Measurements from ENCODE around the gene AP2A2. TPM values are rescaled to one million over a fixed set of nuclear protein-coding genes. Genes with fewer than 3 reads are reported as not detected.

Gene AP2A2
- polyA plus RNA-seq, 4 donors: 30.5 to 67.3 (median 45.0) TPM

DNA sequence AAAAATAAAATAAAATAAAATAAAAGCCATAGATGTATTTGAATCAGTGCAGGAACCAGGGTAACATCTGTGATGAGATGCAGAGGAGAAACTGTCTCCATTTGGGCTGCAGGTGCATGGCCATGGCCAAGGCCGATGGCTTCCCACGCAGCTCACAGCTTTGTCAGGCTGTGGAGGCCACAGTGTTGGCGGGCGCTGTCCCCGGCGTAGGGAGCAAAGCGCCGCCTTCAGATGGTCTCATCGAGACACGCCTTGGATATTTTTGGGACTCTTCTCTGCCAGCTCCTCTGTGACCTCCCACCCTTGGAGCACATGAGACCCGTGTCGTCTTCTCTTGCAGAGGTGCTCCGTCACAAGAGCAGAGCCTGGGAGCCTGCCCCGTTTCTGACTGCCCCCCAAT, 72.2 kb downstream of the AP2A2 start:
- H3K9me3 ChIP-seq (ENCODE audit: control insufficient read depth in 2 of 2, insufficient read depth in 1 of 2, low read depth in 1 of 2, low read length in 1 of 2): no peaks in the 10 kb centered on the region
- H3K4me3 ChIP-seq (ENCODE audit: low read depth in 1 of 3, low read length in 3 of 3): no peak overlapping the region
- 91 to 98% (median 93%) methylated on average over 14 of the region's 14 CpGs for WGBS, 3 donors
- DNase-seq (no peak), FAIRE-seq (no peak)
- no peaks in the 10 kb centered on the region for H3K27me3 ChIP-seq (ENCODE audit: control insufficient read depth in 3 of 3, insufficient read depth in 3 of 3, low read length in 3 of 3)
- no peak overlapping the region for H3K27ac ChIP-seq (ENCODE audit: low read depth in 1 of 3, low read length in 2 of 3)
- H3K36me3 ChIP-seq (ENCODE audit: control insufficient read depth in 3 of 3, insufficient read depth in 2 of 3, low read depth in 1 of 3, low read length in 3 of 3): peaks cover 8 to 88% (median 15%) of the 10 kb centered on the region in 3 donors
- H3K4me1 ChIP-seq (ENCODE audit: control insufficient read depth in 3 of 3, insufficient read depth in 2 of 3, low read depth in 1 of 3, low read length in 2 of 3): no peaks in the 10 kb centered on the region

DNA sequence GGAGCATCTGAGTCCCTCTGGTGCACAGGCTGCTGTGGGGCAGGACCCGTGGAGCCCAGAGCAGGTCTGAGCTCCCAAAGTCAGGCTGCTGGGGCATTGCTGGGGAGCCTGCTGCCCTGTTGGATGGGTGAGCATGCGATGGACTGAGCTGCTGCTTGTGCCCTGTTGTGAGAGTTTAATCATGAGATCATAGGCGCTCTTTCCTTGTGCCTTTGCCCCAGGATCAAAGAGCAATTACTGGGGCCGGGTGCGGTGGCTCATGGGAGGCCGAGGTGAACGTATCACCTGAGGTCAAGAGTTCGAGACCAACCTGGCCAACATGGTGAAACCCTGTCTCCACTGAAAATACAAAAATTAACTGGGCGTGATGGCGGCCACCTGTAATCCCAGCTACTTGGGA, 73.3 kb downstream of the AP2A2 start:
- no peak overlapping the region for H3K4me3 ChIP-seq (ENCODE audit: low read depth in 1 of 3, low read length in 3 of 3)
- H3K36me3 ChIP-seq (ENCODE audit: control insufficient read depth in 3 of 3, insufficient read depth in 2 of 3, low read depth in 1 of 3, low read length in 3 of 3): peaks cover 3 to 85% (median 8%) of the 10 kb centered on the region in 3 donors
- peak; percentile 50 to 86 for DNase-seq
- no peak overlapping the region for H3K27ac ChIP-seq (ENCODE audit: low read depth in 1 of 3, low read length in 2 of 3)
- H3K27me3 ChIP-seq (ENCODE audit: control insufficient read depth in 3 of 3, insufficient read depth in 3 of 3, low read length in 3 of 3): no peaks in the 10 kb centered on the region
- WGBS, 3 donors: 49 to 80% (median 54%) methylated on average over 10 of the region's 10 CpGs
- H3K9me3 ChIP-seq (ENCODE audit: control insufficient read depth in 2 of 2, insufficient read depth in 1 of 2, low read depth in 1 of 2, low read length in 1 of 2): no peaks in the 10 kb centered on the region
- H3K4me1 ChIP-seq (ENCODE audit: control insufficient read depth in 3 of 3, insufficient read depth in 2 of 3, low read depth in 1 of 3, low read length in 2 of 3): no peaks in the 10 kb centered on the region
- no peak for FAIRE-seq

DNA sequence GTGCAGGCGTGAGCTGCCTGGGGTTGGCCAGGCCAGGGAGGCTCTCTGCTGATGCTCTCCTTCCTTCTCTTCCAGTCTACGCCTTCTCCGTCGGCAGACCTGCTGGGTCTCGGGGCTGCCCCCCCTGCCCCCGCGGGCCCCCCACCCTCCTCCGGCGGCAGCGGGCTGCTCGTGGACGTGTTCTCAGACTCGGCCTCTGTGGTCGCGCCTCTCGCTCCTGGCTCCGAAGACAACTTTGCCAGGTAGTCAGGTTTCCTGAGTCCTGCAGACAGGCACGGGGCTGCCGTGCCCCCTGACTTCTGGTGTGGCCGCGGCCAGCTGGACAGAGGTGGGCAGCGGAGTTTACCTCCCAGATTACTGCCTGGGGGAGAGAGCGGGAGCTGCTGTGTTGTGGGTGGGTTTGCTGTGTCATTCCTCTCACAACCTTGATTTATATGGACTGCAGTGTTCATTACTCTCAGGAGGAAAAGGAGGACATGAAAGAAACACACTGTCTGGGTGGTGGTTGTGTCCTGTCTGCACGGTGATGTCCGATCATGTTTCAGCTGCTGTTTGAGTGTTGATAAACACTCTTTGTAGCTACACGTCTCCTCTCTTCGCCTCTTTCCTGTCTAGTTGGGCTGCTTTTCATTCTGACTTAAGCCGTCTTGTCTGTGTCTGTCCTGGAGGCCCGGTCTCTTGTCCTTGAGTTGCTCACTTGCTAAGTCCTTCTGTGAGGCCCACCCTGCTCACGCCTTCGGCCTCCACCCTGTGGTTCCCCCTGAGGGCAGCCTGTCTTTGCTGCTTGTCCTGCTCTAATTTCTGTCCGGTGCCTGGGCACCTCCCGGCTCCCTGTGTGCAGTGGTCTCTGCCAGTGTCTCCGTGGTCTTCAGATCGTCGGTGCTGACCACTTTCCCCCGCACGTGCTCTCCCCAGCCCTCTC, 74.9 kb downstream of the AP2A2 start:
- Histone ChIP-seq H3K27me3 (ENCODE audit: control insufficient read depth in 3 of 3, insufficient read depth in 3 of 3, low read length in 3 of 3) (no peaks in the 10 kb centered on the region), H3K4me3 (ENCODE audit: low read depth in 1 of 3, low read length in 3 of 3) (no peak overlapping the region), H3K36me3 (ENCODE audit: control insufficient read depth in 3 of 3, insufficient read depth in 2 of 3, low read depth in 1 of 3, low read length in 3 of 3) (peaks cover 5 to 86% (median 7%) of the 10 kb centered on the region in 3 donors), H3K9me3 (ENCODE audit: control insufficient read depth in 2 of 2, insufficient read depth in 1 of 2, low read depth in 1 of 2, low read length in 1 of 2) (no peaks in the 10 kb centered on the region), H3K4me1 (ENCODE audit: control insufficient read depth in 3 of 3, insufficient read depth in 2 of 3, low read depth in 1 of 3, low read length in 2 of 3) (no peaks in the 10 kb centered on the region), H3K27ac (ENCODE audit: low read depth in 1 of 3, low read length in 2 of 3) (no peak overlapping the region)
- no peak for FAIRE-seq
- WGBS, 3 donors: 87 to 95% (median 94%) methylated on average over 38 of the region's 38 CpGs
- DNase-seq: no peak

DNA sequence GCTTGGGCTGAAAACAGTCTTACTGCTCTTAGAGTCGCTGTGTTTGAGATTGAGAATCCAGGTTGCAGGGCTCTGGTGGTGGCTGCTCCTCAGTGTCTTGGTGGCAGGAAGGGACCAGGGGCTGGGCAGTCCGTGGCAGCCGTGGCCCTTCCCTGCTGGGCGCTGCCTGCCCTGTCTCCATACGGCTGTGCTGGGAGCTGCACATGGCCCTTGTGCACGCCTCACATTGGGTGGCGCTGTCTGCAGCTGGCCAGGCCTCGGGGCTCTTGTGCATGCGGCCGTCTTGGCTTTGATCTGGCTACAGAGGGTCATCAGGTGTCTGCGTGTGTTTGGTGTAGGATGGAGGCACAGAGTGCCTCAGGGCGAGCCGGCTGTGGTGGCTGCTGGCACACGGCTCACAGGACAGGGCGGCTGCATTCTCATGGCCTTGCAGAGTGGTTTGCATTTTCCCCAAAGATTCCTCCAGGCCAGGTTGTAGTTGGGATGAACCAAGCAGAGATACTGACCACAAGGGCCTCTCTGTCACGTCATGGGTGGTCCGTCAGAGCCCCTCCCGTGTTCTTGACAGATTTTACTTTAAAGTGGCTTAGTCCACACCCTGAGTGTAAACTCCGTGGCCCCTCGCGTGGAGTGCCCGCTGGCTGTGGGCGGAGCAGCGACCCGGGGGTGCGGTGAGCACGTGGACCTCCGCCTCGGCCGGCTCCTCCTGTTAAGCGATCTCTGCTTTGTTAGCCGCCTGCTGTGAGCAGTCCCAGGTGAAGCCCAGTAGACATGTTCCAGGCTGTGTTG, 76.1 kb downstream of the AP2A2 start:
- DNase-seq: no peak
- 94 to 95% (median 94%) methylated on average over 32 of the region's 32 CpGs for WGBS, 3 donors
- no peak overlapping the region for H3K4me3 ChIP-seq (ENCODE audit: low read depth in 1 of 3, low read length in 3 of 3)
- H3K9me3 ChIP-seq (ENCODE audit: control insufficient read depth in 2 of 2, insufficient read depth in 1 of 2, low read depth in 1 of 2, low read length in 1 of 2): no peaks in the 10 kb centered on the region
- no peak overlapping the region for H3K27ac ChIP-seq (ENCODE audit: low read depth in 1 of 3, low read length in 2 of 3)
- H3K4me1 ChIP-seq (ENCODE audit: control insufficient read depth in 3 of 3, insufficient read depth in 2 of 3, low read depth in 1 of 3, low read length in 2 of 3): no peaks in the 10 kb centered on the region
- no peak for FAIRE-seq
- H3K36me3 ChIP-seq (ENCODE audit: control insufficient read depth in 3 of 3, insufficient read depth in 2 of 3, low read depth in 1 of 3, low read length in 3 of 3): peaks cover 6 to 82% (median 6%) of the 10 kb centered on the region in 3 donors
- H3K27me3 ChIP-seq (ENCODE audit: control insufficient read depth in 3 of 3, insufficient read depth in 3 of 3, low read length in 3 of 3): no peaks in the 10 kb centered on the region

DNA sequence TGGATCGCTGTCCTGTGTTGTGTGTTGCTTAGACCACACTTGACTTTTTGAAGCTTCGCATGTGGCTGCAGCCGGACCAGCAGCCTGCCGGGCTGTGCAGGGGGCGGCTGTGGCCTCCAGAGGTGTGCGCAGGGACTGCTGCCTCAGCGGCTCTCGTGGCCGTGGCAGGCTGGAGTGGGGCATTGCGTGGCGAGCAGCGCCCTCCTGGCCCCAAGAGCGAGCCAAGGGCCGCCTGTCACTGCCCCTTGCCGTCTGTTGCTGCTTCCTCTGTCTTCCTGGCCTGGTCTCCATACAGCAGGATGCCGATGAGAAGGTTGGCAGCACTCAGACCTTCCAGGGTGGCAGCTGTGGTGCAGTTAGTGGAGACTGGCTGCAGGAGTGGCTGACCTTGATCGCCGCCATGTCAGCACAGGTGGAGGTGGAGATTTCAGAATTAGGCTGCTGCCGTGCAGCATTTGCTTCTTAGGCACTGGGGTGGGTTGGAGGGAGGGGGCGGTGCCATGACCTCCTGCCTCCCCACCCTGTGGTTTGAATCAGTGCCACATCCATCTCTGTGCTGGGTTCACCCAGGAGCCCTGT, 76.8 kb downstream of the AP2A2 start:
- Histone ChIP-seq H3K27ac (ENCODE audit: low read depth in 1 of 3, low read length in 2 of 3) (no peak overlapping the region), H3K9me3 (ENCODE audit: control insufficient read depth in 2 of 2, insufficient read depth in 1 of 2, low read depth in 1 of 2, low read length in 1 of 2) (no peaks in the 10 kb centered on the region), H3K4me1 (ENCODE audit: control insufficient read depth in 3 of 3, insufficient read depth in 2 of 3, low read depth in 1 of 3, low read length in 2 of 3) (no peaks in the 10 kb centered on the region), H3K4me3 (ENCODE audit: low read depth in 1 of 3, low read length in 3 of 3) (no peak overlapping the region), H3K27me3 (ENCODE audit: control insufficient read depth in 3 of 3, insufficient read depth in 3 of 3, low read length in 3 of 3) (no peaks in the 10 kb centered on the region), H3K36me3 (ENCODE audit: control insufficient read depth in 3 of 3, insufficient read depth in 2 of 3, low read depth in 1 of 3, low read length in 3 of 3) (peaks cover 9 to 82% (median 9%) of the 10 kb centered on the region in 3 donors)
- no peak for DNase-seq
- WGBS, 3 donors: 90 to 94% (median 94%) methylated on average over 20 of the region's 20 CpGs
- FAIRE-seq: no peak

DNA sequence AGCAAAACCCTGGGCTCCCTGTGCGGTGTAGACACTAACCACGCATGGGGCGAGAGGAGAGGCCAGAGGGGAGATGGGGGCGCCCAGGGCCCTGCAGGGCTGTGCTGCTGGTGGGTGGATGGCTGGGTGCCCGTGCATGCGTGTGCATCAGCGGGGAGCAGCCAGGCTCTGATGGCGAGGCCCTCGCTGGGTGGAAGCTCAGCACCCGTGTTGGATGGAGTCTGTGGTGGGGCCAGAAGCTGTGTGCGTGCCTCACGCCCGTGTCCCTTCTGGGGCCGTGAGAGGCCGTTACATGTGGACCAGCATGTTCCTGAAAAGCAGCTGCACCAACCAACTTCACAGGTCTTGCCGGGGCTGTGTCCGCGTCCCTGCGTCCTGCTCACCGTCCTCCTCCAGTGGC, 77.5 kb downstream of the AP2A2 start:
- WGBS, 3 donors: 91 to 95% (median 93%) methylated on average over 20 of the region's 20 CpGs
- Histone ChIP-seq H3K27ac (ENCODE audit: low read depth in 1 of 3, low read length in 2 of 3) (no peak overlapping the region), H3K4me3 (ENCODE audit: low read depth in 1 of 3, low read length in 3 of 3) (no peak overlapping the region), H3K4me1 (ENCODE audit: control insufficient read depth in 3 of 3, insufficient read depth in 2 of 3, low read depth in 1 of 3, low read length in 2 of 3) (no peaks in the 10 kb centered on the region), H3K27me3 (ENCODE audit: control insufficient read depth in 3 of 3, insufficient read depth in 3 of 3, low read length in 3 of 3) (no peaks in the 10 kb centered on the region), H3K36me3 (ENCODE audit: control insufficient read depth in 3 of 3, insufficient read depth in 2 of 3, low read depth in 1 of 3, low read length in 3 of 3) (peaks cover 11 to 84% (median 15%) of the 10 kb centered on the region in 3 donors), H3K9me3 (ENCODE audit: control insufficient read depth in 2 of 2, insufficient read depth in 1 of 2, low read depth in 1 of 2, low read length in 1 of 2) (no peaks in the 10 kb centered on the region)
- FAIRE-seq (no peak), DNase-seq (no peak)

DNA sequence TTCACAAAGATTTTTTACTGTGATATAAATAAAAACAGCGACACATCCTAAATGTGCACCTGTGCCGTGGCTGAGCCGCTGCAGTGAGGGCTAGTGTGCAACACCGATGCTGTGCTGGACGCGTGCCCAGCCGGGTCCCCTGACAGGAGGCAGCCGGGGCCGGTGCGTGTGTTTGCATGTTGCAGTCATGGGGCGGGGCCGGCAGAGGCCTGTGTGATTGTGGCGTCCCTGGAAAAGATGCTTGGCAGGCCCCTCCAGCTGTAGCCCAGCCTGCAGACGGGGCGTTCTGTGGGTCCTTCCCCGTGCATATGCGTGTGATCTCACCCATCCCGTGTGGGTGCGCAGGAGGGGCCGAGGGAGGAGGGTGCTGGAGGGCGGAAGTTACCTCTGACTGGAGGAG, 80.3 kb downstream of the AP2A2 start:
- H3K4me3 ChIP-seq (ENCODE audit: low read depth in 1 of 3, low read length in 3 of 3): no peak overlapping the region
- DNase-seq: peak in 1 of 2 donors; percentile 16
- no peaks in the 10 kb centered on the region for H3K9me3 ChIP-seq (ENCODE audit: control insufficient read depth in 2 of 2, insufficient read depth in 1 of 2, low read depth in 1 of 2, low read length in 1 of 2)
- no peak overlapping the region for H3K27ac ChIP-seq (ENCODE audit: low read depth in 1 of 3, low read length in 2 of 3)
- peaks cover 23 to 90% (median 30%) of the 10 kb centered on the region in 3 donors for H3K36me3 ChIP-seq (ENCODE audit: control insufficient read depth in 3 of 3, insufficient read depth in 2 of 3, low read depth in 1 of 3, low read length in 3 of 3)
- H3K4me1 ChIP-seq (ENCODE audit: control insufficient read depth in 3 of 3, insufficient read depth in 2 of 3, low read depth in 1 of 3, low read length in 2 of 3): no peaks in the 10 kb centered on the region
- H3K27me3 ChIP-seq (ENCODE audit: control insufficient read depth in 3 of 3, insufficient read depth in 3 of 3, low read length in 3 of 3): no peaks in the 10 kb centered on the region
- no peak for FAIRE-seq
- WGBS, 3 donors: 76 to 82% (median 81%) methylated on average over 21 of the region's 21 CpGs

DNA sequence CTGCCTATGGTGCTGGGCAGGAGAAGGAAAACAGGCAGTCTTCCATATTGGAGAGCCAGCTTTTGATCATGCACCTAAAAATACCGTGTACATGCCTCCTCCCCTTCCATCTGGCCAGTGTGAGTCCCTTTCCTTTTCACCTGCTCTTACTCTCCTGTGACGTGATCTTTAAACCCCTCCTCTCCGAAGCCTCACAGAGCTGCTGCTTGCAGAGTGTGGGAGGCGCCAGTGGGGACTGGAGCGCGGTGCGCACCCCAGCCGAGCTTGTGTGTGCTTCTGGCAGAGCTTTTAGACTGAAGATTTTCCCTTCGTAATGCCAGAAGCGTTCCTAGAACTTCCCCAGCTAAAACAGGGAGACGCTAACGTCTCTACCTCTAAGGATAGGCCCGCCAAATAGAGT, 81.1 kb downstream of the AP2A2 start:
- FAIRE-seq (no peak), DNase-seq (no peak)
- 91% methylated on average over 13 of the region's 13 CpGs for WGBS, 3 donors

More for the DNA sequence above, 81.1 kb downstream of the AP2A2 start:
- Histone ChIP-seq H3K27ac (ENCODE audit: low read depth in 1 of 3, low read length in 2 of 3) (no peak overlapping the region), H3K9me3 (ENCODE audit: control insufficient read depth in 2 of 2, insufficient read depth in 1 of 2, low read depth in 1 of 2, low read length in 1 of 2) (no peaks in the 10 kb centered on the region), H3K4me3 (ENCODE audit: low read depth in 1 of 3, low read length in 3 of 3) (no peak overlapping the region), H3K36me3 (ENCODE audit: control insufficient read depth in 3 of 3, insufficient read depth in 2 of 3, low read depth in 1 of 3, low read length in 3 of 3) (peaks cover 26 to 90% (median 33%) of the 10 kb centered on the region in 3 donors), H3K27me3 (ENCODE audit: control insufficient read depth in 3 of 3, insufficient read depth in 3 of 3, low read length in 3 of 3) (no peaks in the 10 kb centered on the region), H3K4me1 (ENCODE audit: control insufficient read depth in 3 of 3, insufficient read depth in 2 of 3, low read depth in 1 of 3, low read length in 2 of 3) (no peaks in the 10 kb centered on the region)

All from small intestine (tissue), 7 donors.